Measurements from ENCODE around the gene RBBP5. TPM values are rescaled to one million over a fixed set of nuclear protein-coding genes. Genes with fewer than 3 reads are reported as not detected.

RBBP5 gene
- total RNA-seq, 2 donors from 2014 or later = 17.8 to 23.6 TPM

- Mint-ChIP-seq H3K27me3 (ENCODE audit: insufficient read depth) (peaks cover 2% of the 10 kb centered on the region), H3K9me3 (no peaks in the 10 kb centered on the region), H3K36me3 (ENCODE audit: low read depth) (no peaks in the 10 kb centered on the region), H3K4me3 (no peak overlapping the region), H3K27ac (no peak overlapping the region), H3K4me1 (no peaks in the 10 kb centered on the region)
- H3K4me3 ChIP-seq (ENCODE audit: low read length) = no peak overlapping the region
- no peaks in the 10 kb centered on the region for H3K36me3 ChIP-seq (ENCODE audit: control insufficient read depth, insufficient read depth, low read length)
- no peaks in the 10 kb centered on the region for H3K4me1 ChIP-seq (ENCODE audit: control insufficient read depth, insufficient read depth, low read length)
- no peaks in the 10 kb centered on the region for H3K9me3 ChIP-seq (ENCODE audit: control insufficient read depth, low read length)
- DNase-seq = no peak
- no peaks in the 10 kb centered on the region for H3K27me3 ChIP-seq (ENCODE audit: control insufficient read depth, insufficient read depth, low read length, poor library complexity, severe bottlenecking)
- no peak overlapping the region for H3K9ac ChIP-seq (ENCODE audit: extremely low read depth, low read length, poor library complexity, severe bottlenecking)
- TF ChIP-seq CTCF (conservative IDR thresholded peaks at IDR 0.05) = no peak
- H3K27ac ChIP-seq (ENCODE audit: low read depth, low read length) = no peak overlapping the region
- 92 to 93% methylated on average over 3 to 4 of the region's 4 CpGs for WGBS, 2 experiments (ENCODE audit: insufficient coverage in 1 of 2, insufficient read length in 1 of 2)
Observed at GRCh38 chr1:205076245-205076761, 45.5 kb downstream of the RBBP5 start.

GRCh38 chr1:205075642-205076155 is 46.1 kb downstream of the RBBP5 start:
- 72 to 79% methylated on average over 7 of the region's 7 CpGs for WGBS, 2 experiments (ENCODE audit: insufficient coverage in 1 of 2, insufficient read length in 1 of 2)
- no peaks in the 10 kb centered on the region for H3K36me3 ChIP-seq (ENCODE audit: control insufficient read depth, insufficient read depth, low read length)
- no peaks in the 10 kb centered on the region for H3K9me3 ChIP-seq (ENCODE audit: control insufficient read depth, low read length)
- H3K4me1 ChIP-seq (ENCODE audit: control insufficient read depth, insufficient read depth, low read length) = no peaks in the 10 kb centered on the region
- Mint-ChIP-seq H3K4me3 (no peak overlapping the region), H3K27ac (no peak overlapping the region), H3K27me3 (ENCODE audit: insufficient read depth) (peaks cover 2% of the 10 kb centered on the region), H3K4me1 (no peaks in the 10 kb centered on the region), H3K9me3 (no peaks in the 10 kb centered on the region), H3K36me3 (ENCODE audit: low read depth) (no peaks in the 10 kb centered on the region)
- no peaks in the 10 kb centered on the region for H3K27me3 ChIP-seq (ENCODE audit: control insufficient read depth, insufficient read depth, low read length, poor library complexity, severe bottlenecking)
- TF ChIP-seq CTCF (conservative IDR thresholded peaks at IDR 0.05) = no peak
- no peak overlapping the region for H3K27ac ChIP-seq (ENCODE audit: low read depth, low read length)
- H3K9ac ChIP-seq (ENCODE audit: extremely low read depth, low read length, poor library complexity, severe bottlenecking) = no peak overlapping the region
- no peak overlapping the region for H3K4me3 ChIP-seq (ENCODE audit: low read length)
- DNase-seq = no peak

GRCh38 chr1:205074513-205074912 is 47.3 kb downstream of the RBBP5 start:
- WGBS, 2 experiments (ENCODE audit: insufficient coverage in 1 of 2, insufficient read length in 1 of 2) = 92 to 100% methylated on average over 2 to 7 of the region's 7 CpGs
- H3K4me1 Mint-ChIP-seq = no peaks in the 10 kb centered on the region
- no peak overlapping the region for H3K27ac Mint-ChIP-seq
- no peak overlapping the region for H3K4me3 Mint-ChIP-seq
- no peaks in the 10 kb centered on the region for H3K36me3 Mint-ChIP-seq (ENCODE audit: low read depth)
- Histone ChIP-seq H3K9ac (ENCODE audit: extremely low read depth, low read length, poor library complexity, severe bottlenecking) (no peak overlapping the region), H3K27me3 (ENCODE audit: control insufficient read depth, insufficient read depth, low read length, poor library complexity, severe bottlenecking) (no peaks in the 10 kb centered on the region), H3K36me3 (ENCODE audit: control insufficient read depth, insufficient read depth, low read length) (no peaks in the 10 kb centered on the region), H3K4me3 (ENCODE audit: low read length) (no peak overlapping the region), H3K27ac (ENCODE audit: low read depth, low read length) (no peak overlapping the region), H3K4me1 (ENCODE audit: control insufficient read depth, insufficient read depth, low read length) (no peaks in the 10 kb centered on the region), H3K9me3 (ENCODE audit: control insufficient read depth, low read length) (no peaks in the 10 kb centered on the region)
- no peak for DNase-seq
- TF ChIP-seq CTCF (conservative IDR thresholded peaks at IDR 0.05) = no peak
- H3K27me3 Mint-ChIP-seq (ENCODE audit: insufficient read depth) = peaks cover 2% of the 10 kb centered on the region
- no peaks in the 10 kb centered on the region for H3K9me3 Mint-ChIP-seq
